T-helper 2 cell treated with Interferon-gamma antibody and Interleukin-4, amounts not matched to agents 5 μg/mL and 100 μg/mL, for 36 hours (primary cell): ENCODE results near the gene NEURL3.
A peak's percentile ranks its signal among the peaks of the same experiment; 100 is the strongest.

Experiments
- DNase-seq: peaks from one replicate; pipeline ENCODE4 v3.0.0; 2021; ENCODE audit warnings: low spot score
- H3K27ac Mint-ChIP-seq: one replicate; pipeline ENCODE4 v1.8.0; 2021; ENCODE audit warnings: mild to moderate bottlenecking, mixed read lengths
- H3K27me3 Mint-ChIP-seq: one replicate; pipeline ENCODE4 v1.8.0; 2021; ENCODE audit warnings: low read depth, mixed read lengths
- H3K36me3 Mint-ChIP-seq: one replicate; pipeline ENCODE4 v1.8.0; 2021; ENCODE audit warnings: low read depth, mixed read lengths
- H3K4me1 Mint-ChIP-seq: one replicate; pipeline ENCODE4 v1.8.0; 2021; ENCODE audit warnings: low read depth, mixed read lengths
- H3K4me3 Mint-ChIP-seq: one replicate; pipeline ENCODE4 v1.8.0; 2022; ENCODE audit warnings: mild to moderate bottlenecking, moderate library complexity, mixed read lengths
- H3K9me3 Mint-ChIP-seq: one replicate; pipeline ENCODE4 v1.8.0; 2021; ENCODE audit warnings: mixed read lengths

Gene NEURL3

DNA sequence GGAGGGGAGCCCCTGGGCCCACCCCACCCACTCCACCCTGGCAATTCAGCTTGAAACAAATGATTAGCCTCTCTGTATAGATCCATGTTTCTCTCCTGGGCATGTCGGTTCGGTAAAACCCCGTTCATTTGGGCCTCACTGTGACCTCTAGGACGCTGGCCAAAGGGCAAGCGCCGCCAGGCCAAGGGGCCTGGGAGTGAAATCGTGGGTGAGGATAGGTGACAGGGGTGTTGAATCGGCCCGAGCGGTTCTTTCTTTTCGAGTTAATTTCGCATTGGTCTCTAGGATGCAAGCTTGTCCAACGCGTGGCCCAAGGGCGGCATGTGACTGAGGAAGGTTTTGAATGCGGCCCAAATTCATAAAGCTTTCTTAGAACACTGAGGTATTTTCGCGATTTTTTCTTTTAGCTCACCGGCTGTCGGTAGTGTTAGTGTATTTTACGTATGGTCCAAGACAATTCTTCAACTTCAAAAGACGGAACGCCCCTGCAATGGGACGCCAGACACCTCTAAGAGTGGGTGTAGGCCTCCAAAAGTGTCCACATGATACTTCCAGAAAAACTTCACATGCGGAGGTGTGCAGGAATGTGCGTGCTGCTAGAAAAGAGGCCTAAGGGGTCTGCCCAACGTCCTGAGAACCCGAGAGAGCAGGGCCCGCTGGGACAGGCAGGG lies 21.6 kb upstream of the NEURL3 start:
- Mint-ChIP-seq H3K4me1 (peaks cover 83% of the 10 kb centered on the region), H3K36me3 (no peaks in the 10 kb centered on the region)

DNA sequence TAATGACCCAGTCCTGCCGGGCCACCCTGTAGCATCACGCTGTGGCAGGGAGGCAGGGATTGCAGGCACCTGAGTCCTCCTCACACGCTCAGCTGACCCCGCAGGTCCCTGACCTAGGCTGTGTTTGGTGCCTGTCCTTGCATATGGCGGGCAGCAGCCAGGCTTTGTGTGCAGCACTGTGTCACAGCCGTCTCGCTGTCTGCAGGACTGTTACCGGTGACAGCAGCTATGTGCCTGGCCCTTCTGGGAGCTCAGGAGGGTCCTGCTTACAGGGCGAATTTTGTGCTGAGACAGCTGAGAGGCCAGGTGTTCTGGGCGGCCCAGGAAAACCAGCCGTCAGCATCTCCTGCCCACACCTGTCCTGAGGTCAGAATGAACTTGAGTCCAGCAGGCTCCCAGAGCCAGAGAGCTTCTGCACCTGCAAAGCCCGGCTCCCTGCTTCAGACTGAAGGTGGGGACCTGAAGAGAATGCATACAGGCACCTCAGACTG lies 21.0 kb upstream of the NEURL3 start:
- Mint-ChIP-seq H3K4me1 (peaks cover 82% of the 10 kb centered on the region), H3K9me3 (no peaks in the 10 kb centered on the region), H3K27ac (peak overlapping the region; percentile 70), H3K4me3 (peak overlapping the region; percentile 29), H3K27me3 (no peaks in the 10 kb centered on the region), H3K36me3 (no peaks in the 10 kb centered on the region)
- no peak for DNase-seq

More for the DNA sequence above, 21.6 kb upstream of the NEURL3 start:
- peak overlapping the region; percentile 75 for H3K4me3 Mint-ChIP-seq
- peak overlapping the region; percentile 93 for H3K27ac Mint-ChIP-seq
- no peak for DNase-seq
- H3K9me3 Mint-ChIP-seq: no peaks in the 10 kb centered on the region
- H3K27me3 Mint-ChIP-seq: no peaks in the 10 kb centered on the region

DNA sequence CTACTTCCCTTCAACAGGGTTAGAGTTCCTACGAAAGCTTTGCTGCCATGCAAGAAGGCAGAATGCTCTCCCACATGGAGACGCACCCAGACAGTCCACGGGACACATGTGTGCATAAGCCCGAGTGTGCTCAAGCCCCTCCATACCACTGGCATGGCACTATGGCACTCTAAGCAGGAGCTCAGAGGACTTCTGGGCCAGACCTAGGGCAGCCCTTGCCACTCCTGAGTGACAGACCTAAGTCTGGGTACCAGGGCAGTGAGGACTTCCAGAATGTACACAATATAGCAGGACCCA lies 20.0 kb upstream of the NEURL3 start:
- Mint-ChIP-seq H3K36me3 (no peaks in the 10 kb centered on the region), H3K27ac (no peak overlapping the region), H3K27me3 (no peaks in the 10 kb centered on the region), H3K9me3 (no peaks in the 10 kb centered on the region), H3K4me3 (peak overlapping the region; percentile 35), H3K4me1 (peaks cover 78% of the 10 kb centered on the region)
- DNase-seq: no peak

DNA sequence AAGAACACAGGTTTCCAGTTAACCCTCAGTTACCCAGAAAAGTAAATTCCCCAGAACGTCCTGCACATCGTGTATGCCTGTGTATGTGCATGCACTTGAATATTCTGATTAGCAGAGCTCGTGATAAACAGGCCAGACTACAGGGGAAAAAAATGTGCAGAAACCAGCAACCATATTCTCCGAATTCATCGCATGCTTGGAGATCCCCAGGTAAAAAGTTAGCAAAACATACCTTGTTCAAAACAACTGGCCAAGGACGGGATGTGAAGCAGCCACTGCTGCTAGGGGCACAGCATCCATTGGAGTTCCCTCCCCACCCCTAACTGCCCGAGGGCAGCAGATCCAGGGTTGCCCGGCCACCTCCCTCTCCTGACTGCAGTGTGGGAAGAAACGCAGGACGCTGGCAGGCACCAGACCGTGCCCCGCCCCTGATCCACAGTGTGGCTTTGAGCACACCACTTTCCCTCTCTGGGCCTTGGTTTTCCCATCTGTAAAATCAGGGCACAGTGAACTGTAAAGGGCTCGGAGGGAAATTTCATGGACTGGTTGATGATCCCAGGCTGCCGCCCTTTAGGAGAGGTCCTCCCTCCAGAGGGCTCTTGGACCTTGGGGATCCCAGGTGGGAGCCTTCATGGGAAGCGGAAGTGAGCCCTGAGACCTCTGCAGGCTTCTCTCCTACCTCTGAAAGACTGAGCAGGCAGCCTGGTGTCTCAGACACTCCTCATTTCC lies 19.5 kb upstream of the NEURL3 start:
- peaks cover 73% of the 10 kb centered on the region for H3K4me1 Mint-ChIP-seq
- H3K4me3 Mint-ChIP-seq: peak overlapping the region; percentile 35
- H3K27me3 Mint-ChIP-seq: no peaks in the 10 kb centered on the region
- DNase-seq: peak; percentile 58
- H3K27ac Mint-ChIP-seq: peak overlapping the region; percentile 41
- no peaks in the 10 kb centered on the region for H3K36me3 Mint-ChIP-seq
- no peaks in the 10 kb centered on the region for H3K9me3 Mint-ChIP-seq

DNA sequence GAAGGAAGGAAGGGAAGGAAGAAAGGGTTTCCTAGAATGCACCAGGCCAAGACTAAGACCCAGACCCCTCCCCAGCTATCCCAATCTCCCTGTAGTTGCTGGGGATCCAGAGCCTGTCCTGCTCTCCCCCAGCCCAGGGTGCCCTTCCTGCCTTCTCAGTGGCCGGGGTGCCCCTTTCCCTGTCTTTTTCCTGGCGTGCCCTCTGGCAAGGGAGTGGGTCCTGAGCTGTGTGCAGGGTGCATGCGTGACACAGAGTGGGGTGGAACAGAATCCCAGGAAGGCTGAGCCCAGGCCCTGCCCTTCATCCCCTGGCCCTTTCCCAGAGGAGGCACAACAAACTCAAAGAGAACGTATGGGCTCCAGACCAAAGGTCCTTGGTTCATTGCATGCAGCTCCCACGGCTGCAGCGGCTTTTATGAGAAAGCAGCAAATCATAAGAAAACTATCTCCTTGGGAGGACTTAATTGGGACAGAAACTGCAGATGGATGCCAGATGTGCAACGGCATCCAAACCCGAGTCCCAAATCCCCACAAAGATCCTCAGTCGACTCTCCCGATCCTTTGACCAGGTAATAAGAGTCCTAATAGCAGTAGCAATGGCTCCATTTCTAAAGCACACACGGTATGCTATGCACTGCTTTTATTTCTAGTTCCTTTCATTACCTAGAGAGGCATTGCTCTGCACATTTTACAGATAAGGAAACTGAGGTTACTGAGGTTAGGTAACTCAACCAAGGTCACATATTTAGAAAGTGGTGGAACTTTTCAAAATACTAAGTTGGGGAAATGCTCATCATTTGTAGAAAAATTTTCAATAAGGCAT lies 18.7 kb upstream of the NEURL3 start:
- Mint-ChIP-seq H3K4me3 (peak overlapping the region; percentile 35), H3K36me3 (no peaks in the 10 kb centered on the region), H3K4me1 (peaks cover 67% of the 10 kb centered on the region), H3K27me3 (no peaks in the 10 kb centered on the region), H3K27ac (peak overlapping the region; percentile 41), H3K9me3 (no peaks in the 10 kb centered on the region)
- DNase-seq: no peak

DNA sequence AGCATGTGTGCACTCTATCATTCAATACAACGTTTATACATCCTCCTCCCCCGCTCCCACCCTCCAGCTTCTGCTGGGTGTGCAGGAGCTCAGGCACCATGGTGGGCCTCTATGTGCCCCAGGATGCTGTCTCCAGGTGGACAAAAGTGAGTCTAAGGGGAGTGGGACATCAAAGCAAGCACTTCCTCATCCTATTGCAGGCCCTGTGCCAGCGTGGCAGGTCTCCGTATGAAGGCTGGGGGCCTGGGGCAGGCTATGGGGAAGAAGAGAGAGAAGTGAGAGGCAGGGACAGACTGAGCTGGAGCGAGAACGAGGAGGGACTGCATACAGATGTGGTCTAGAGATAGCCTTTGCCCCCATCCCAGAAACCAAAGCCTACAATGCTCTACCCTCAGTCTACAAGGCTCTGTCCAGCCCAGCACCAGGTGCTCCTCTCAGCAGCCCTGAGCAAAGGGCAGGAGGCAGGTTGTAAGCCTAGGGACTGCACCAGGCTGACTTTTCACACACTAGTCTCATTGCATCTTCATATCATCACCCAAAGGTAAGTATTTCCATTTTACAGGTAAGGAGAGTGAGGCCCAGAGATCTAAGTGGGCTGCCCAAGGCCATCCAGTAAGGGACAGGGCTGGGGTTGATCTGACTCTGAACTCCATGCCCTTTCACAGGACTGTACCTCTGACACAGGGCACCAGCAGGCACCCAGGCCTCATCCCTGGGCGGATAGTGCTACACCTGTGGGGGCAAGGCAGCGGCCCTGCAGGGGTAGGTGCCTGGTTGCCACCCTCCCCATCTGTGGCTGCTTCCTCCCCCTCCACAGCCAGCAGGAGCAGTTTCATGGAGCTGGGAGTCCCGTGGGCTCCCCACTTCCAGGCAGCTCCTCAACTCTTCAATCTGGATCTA lies 17.4 kb upstream of the NEURL3 start:
- peaks cover 6% of the 10 kb centered on the region for H3K9me3 Mint-ChIP-seq
- no peak for DNase-seq
- H3K27me3 Mint-ChIP-seq: no peaks in the 10 kb centered on the region
- H3K4me1 Mint-ChIP-seq: peaks cover 54% of the 10 kb centered on the region
- H3K4me3 Mint-ChIP-seq: peak overlapping the region; percentile 12
- peaks cover 7% of the 10 kb centered on the region for H3K36me3 Mint-ChIP-seq
- H3K27ac Mint-ChIP-seq: no peak overlapping the region

DNA sequence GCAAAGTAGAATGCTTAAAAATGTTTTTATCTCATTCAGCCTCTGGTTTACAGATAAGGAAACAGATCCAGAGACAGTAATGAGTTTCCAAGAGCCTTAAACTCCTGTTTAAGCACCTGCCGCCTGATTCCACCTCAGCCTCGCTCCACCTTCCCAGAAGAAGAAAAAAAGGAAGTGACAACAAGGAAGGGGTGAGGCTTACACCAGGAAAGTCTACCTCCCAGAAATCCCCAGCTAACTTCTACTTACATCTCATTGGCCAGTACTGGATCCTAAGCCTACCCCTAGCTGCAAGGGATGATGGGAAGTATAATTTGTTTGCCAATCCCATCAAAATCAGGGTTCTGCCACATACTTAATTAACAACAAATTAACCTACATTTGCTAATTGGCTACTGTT lies 16.1 kb upstream of the NEURL3 start:
- no peak overlapping the region for H3K27ac Mint-ChIP-seq
- peaks cover 18% of the 10 kb centered on the region for H3K36me3 Mint-ChIP-seq
- H3K4me3 Mint-ChIP-seq: peak overlapping the region; percentile 32
- peaks cover 48% of the 10 kb centered on the region for H3K4me1 Mint-ChIP-seq
- H3K27me3 Mint-ChIP-seq: no peaks in the 10 kb centered on the region
- peaks cover 18% of the 10 kb centered on the region for H3K9me3 Mint-ChIP-seq
- DNase-seq: no peak

DNA sequence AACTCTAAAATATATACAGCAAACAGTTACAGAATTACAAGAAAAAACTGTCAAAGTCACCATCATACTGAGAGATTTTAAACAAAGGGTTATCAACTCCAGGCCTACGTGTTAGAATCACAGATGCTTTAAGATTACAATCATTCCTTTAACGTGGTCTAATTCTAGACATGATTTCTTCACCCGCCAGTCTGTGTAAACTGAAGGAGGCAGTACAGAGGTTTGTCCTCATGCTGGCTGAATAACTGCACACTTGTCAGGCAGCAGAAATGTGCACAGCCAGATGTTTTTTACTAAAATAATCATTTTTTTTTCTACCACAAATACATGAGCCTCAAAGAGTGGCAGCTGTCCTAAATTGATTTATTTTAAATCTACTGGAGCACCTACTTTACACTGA lies 15.5 kb upstream of the NEURL3 start:
- Mint-ChIP-seq H3K36me3 (peaks cover 22% of the 10 kb centered on the region), H3K27me3 (no peaks in the 10 kb centered on the region), H3K4me3 (no peak overlapping the region), H3K4me1 (peaks cover 44% of the 10 kb centered on the region), H3K27ac (no peak overlapping the region), H3K9me3 (peaks cover 23% of the 10 kb centered on the region)
- no peak for DNase-seq

DNA sequence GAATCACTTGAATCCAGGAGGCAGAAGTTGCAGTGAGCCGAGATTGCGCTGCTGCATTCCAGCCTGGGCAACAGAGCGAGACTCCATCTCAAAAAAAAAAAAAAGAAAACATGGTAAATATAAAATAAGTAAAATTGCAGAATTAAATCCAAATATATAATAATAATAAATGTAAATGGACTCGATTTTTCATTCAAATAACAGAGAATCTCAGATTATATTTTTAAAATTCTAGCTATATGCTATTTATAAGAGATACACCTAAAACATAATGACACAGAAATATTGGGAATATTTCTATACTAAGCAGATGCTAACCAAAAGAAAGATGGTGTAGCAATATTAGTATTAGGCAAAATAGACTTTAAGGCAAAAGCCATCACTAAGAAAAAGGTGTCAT lies 15.1 kb upstream of the NEURL3 start:
- no peak for DNase-seq
- Mint-ChIP-seq H3K4me1 (peaks cover 41% of the 10 kb centered on the region), H3K27ac (no peak overlapping the region), H3K36me3 (peaks cover 22% of the 10 kb centered on the region), H3K9me3 (peaks cover 25% of the 10 kb centered on the region), H3K4me3 (no peak overlapping the region), H3K27me3 (no peaks in the 10 kb centered on the region)

DNA sequence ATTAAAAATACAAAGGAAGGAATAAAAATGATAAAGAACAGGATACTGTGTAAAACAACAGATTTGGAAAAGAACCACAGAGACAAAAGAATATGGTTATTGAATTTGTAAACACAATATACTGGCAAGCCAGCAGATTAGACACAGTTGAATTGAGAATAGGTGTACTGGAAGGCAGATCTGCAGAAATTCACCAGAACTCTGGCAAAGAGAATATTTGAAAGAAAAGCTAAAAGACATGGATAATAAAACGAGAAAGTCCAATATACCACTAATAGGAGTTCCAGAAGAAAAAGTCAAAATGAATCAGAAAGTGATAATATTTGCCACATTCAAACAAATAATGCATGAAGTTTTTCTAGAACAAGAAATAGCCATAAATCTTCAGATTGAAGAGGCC lies 11.9 kb upstream of the NEURL3 start:
- Mint-ChIP-seq H3K27ac (no peak overlapping the region), H3K4me3 (no peak overlapping the region), H3K36me3 (peaks cover 22% of the 10 kb centered on the region), H3K27me3 (no peaks in the 10 kb centered on the region), H3K4me1 (peaks cover 14% of the 10 kb centered on the region), H3K9me3 (peaks cover 25% of the 10 kb centered on the region)
- DNase-seq: no peak

DNA sequence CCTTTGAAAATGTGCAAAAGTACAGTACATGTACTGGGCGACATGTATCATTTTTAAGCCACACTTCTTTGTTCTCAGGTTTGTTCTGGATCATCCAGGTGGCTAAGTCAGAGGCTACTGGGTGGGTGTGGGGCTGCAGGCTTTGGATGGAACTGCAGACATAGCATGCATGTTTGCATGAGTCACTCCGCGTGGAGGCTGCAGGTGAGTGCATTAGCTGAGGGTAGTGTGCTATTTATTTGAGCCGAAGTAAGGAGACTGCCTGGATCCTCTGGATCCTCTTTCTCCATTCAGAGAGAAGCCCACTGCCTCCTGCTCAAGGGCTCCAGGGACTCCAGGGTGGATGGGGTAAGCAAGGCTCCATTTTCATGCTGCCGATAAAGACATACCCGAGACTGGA lies 9.4 kb upstream of the NEURL3 start:
- H3K36me3 Mint-ChIP-seq: peaks cover 22% of the 10 kb centered on the region
- H3K27ac Mint-ChIP-seq: no peak overlapping the region
- no peaks in the 10 kb centered on the region for H3K27me3 Mint-ChIP-seq
- DNase-seq: no peak
- peaks cover 25% of the 10 kb centered on the region for H3K9me3 Mint-ChIP-seq
- H3K4me1 Mint-ChIP-seq: peaks cover 2% of the 10 kb centered on the region
- H3K4me3 Mint-ChIP-seq: no peak overlapping the region

DNA sequence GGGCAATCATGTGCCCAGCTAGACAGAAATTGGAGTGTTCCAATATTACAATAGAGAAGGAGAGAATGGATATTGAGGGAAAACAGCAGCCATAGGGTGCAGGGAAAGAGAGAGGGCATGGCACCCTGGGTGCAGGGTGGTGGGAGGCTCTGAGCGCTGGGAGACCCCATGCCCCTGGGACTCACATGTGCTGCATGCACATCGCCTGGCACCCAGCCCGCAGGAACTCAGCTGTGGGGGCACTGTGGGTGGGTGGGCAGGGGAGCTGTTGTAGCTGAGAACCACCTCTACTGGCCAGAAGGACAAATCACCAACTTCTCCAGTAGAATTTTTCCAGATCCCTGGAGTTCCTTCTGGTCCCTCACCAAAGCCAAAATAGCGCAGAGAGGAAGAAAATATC lies 7.2 kb upstream of the NEURL3 start:
- Mint-ChIP-seq H3K4me1 (peaks cover 15% of the 10 kb centered on the region), H3K27ac (no peak overlapping the region), H3K36me3 (peaks cover 13% of the 10 kb centered on the region), H3K4me3 (no peak overlapping the region), H3K9me3 (peaks cover 17% of the 10 kb centered on the region), H3K27me3 (no peaks in the 10 kb centered on the region)
- no peak for DNase-seq

DNA sequence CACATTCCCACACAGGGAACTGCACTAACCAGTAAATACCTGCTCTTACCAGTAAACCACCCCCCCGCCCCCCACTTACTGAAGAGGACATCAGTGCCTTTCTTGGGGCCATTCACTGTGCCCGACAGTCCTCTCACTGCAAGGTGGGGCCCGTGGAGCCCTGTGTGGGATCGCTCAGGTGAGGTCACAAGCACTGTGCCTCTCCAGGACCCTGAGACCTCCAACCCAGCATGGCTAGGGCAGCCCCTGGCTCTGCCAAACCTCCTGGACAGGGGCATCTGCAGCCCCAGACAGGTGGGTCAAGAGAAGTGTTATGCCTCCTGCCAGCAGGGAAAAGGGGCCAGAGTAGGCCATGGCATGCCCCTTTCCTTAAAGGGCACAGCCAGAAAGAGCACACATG lies 6.7 kb upstream of the NEURL3 start:
- Mint-ChIP-seq H3K27ac (no peak overlapping the region), H3K4me3 (no peak overlapping the region), H3K4me1 (peaks cover 19% of the 10 kb centered on the region), H3K36me3 (peaks cover 8% of the 10 kb centered on the region), H3K9me3 (peaks cover 12% of the 10 kb centered on the region), H3K27me3 (no peaks in the 10 kb centered on the region)
- no peak for DNase-seq
